K562 (cell line): Measurements from ENCODE around the gene HSPA1B. TPM values are rescaled to one million over a fixed set of nuclear protein-coding genes. Genes with fewer than 3 reads are reported as not detected.

Source experiments
- CTCF ChIP-seq, 3 experiments: IDR thresholded peaks in 2 of 3; conservative IDR thresholded peaks in 1 of 3; 2 replicates each; pipeline ENCODE4 v1.5.1; 2011 to 2012; ENCODE audit warnings: low read length in 3 of 3, mild to moderate bottlenecking in 3 of 3, control low read depth in 2 of 3, improper control_type of control experiment in 1 of 3, inconsistent platforms in 1 of 3, low read depth in 1 of 3, mixed read lengths in 1 of 3, moderate library complexity in 1 of 3; ENCODE audit not compliant: insufficient read depth in 2 of 3
- E4F1 ChIP-seq: fragments of 250-450 bp; sonication (Bioruptor Pico); IDR thresholded peaks from 2 replicates; pipeline ENCODE4 v1.5.0; 2021; ENCODE audit warnings: mild to moderate bottlenecking, borderline replicate concordance
- ETV1 ChIP-seq: fragments of 450-650 bp; conservative IDR thresholded peaks from 2 replicates; pipeline ENCODE4 v1.6.1; 2016; ENCODE audit warnings: missing genetic modification characterization, control low read depth, low read depth, missing compliant biosample characterization
- GABPA ChIP-seq: fragments of 200-800 bp; sonication (Bioruptor generic); conservative IDR thresholded peaks from 2 replicates; pipeline ENCODE4 v1.6.1; 2016; ENCODE audit warnings: low read depth, missing genetic modification characterization, missing compliant biosample characterization
- KDM5B ChIP-seq: fragments of 200-600 bp; sonication (generic); IDR thresholded peaks from 2 replicates; pipeline ENCODE4 v1.6.1; 2012; ENCODE audit warnings: low read depth, mild to moderate bottlenecking, moderate library complexity, low read length, control low read depth, inconsistent platforms; ENCODE audit not compliant: insufficient replicate concordance
- KHSRP ChIP-seq: fragments of 450-650 bp; IDR thresholded peaks from 2 replicates; pipeline ENCODE4 v1.6.1; 2017
- NELFE ChIP-seq: IDR thresholded peaks from 2 replicates; pipeline ENCODE4 v1.6.1; 2011; ENCODE audit warnings: mild to moderate bottlenecking; ENCODE audit not compliant: insufficient read depth, insufficient read length
- NR0B1 ChIP-seq: fragments of 450-650 bp; IDR thresholded peaks from one replicate; pipeline ENCODE4 v1.6.1; 2018; ENCODE audit warnings: mild to moderate bottlenecking, moderate library complexity; ENCODE audit not compliant: partially characterized antibody
- PHF21A ChIP-seq: fragments of 450-650 bp; IDR thresholded peaks from 2 replicates; pipeline ENCODE4 v1.6.1; 2017; ENCODE audit warnings: low read depth, borderline replicate concordance
- TCF3 ChIP-seq: sonication (generic); formaldehyde crosslinking; IDR thresholded peaks from 2 replicates; pipeline ENCODE4 v1.4.0; 2020; ENCODE audit warnings: mild to moderate bottlenecking, missing genetic modification reagents
- ZHX1 ChIP-seq: fragments of 150-350 bp; conservative IDR thresholded peaks from 2 replicates; pipeline ENCODE4 v1.6.1; 2014; ENCODE audit warnings: low read length
- ZNF280B ChIP-seq: fragments of 250-450 bp; sonication (Bioruptor Pico); IDR thresholded peaks from 2 replicates; pipeline ENCODE4 v1.5.1; 2021; ENCODE audit warnings: mild to moderate bottlenecking
- ZNF41 ChIP-seq: fragments of 250-450 bp; sonication (Bioruptor Pico); conservative IDR thresholded peaks from 2 replicates; pipeline ENCODE4 v1.4.0; 2020; ENCODE audit warnings: mild to moderate bottlenecking
- ZNF584 ChIP-seq: fragments of 200-800 bp; sonication (Bioruptor generic); IDR thresholded peaks from 2 replicates; pipeline ENCODE4 v1.6.1; 2016; ENCODE audit warnings: low read depth, mild to moderate bottlenecking, missing genetic modification characterization, missing compliant biosample characterization
- ZNF695 ChIP-seq: fragments of 450-650 bp; formaldehyde crosslinking; IDR thresholded peaks from 2 replicates; pipeline ENCODE4 v1.4.0; 2020; ENCODE audit warnings: mild to moderate bottlenecking, moderate library complexity
- ZNF696 ChIP-seq: fragments of 250-450 bp; sonication (Bioruptor Pico); conservative IDR thresholded peaks from 2 replicates; pipeline ENCODE4 v1.4.0; 2020; ENCODE audit warnings: mild to moderate bottlenecking, moderate library complexity
- polyA plus RNA-seq, 8 experiments: library from polyadenylated mRNA; depleted of rRNA in 4 of 8; stranded (reverse) in 5 of 8; unstranded in 3 of 8; fragments of >200 nt; fragmentation: Nextera tagmentation in 2 of 8; fragmentation: Illumina TruSeq in 1 of 8; extraction: Ambion mirVana in 2 of 8; extraction: Trizol in 1 of 8; gene quantifications; 2 replicates each; pipeline versions ENCODE4 v1.2.1 to v1.2.3, GENCODE V29; 2011 to 2014; ENCODE audit warnings: inconsistent platforms in 1 of 8, missing spikeins in 1 of 8
- total RNA-seq, 7 experiments: library from RNA; depleted of rRNA in 6 of 7; stranded (reverse); fragments of >200 nt in 6 of 7; fragmentation: Illumina TruSeq in 2 of 7; extraction: Trizol in 2 of 7; gene quantifications; 2 replicates each; pipeline versions ENCODE4 v1.2.1 to v1.2.3, GENCODE V29; 2011 to 2021; ENCODE audit warnings: low replicate concordance in 1 of 7

The HSPA1B gene
- total and polyA plus RNA-seq, 9 of the 15 experiments (the other 6 are each of a cell fraction or from before 2014, with no cell fraction given), result 0.27 to 227 (median 51.2) TPM

GRCh38 chr6:31831350-31832215 is 4.0 kb downstream of the HSPA1B start (continued):
- TF ChIP-seq ZHX1, result no peak
- no peak for TF ChIP-seq E4F1 (CRISPR knock-in tag)
- no peak for TF ChIP-seq ZNF695
- peak; percentile 55; the same call in 1 of the 2 replicates for TF ChIP-seq ETV1 (tag)
- no peak for TF ChIP-seq CTCF (IDR thresholded peaks at IDR 0.05 in 2 of 3, conservative IDR thresholded peaks at IDR 0.05 in 1 of 3; ENCODE audit: insufficient read depth in 2 of 3, low read depth in 1 of 3, low read length in 3 of 3)
- no peak for TF ChIP-seq NELFE
- no peak for TF ChIP-seq ZNF280B
- no peak for TF ChIP-seq ZNF41 (CRISPR knock-in tag)
- no peak for TF ChIP-seq TCF3 (CRISPR knock-in tag)
- TF ChIP-seq KHSRP, result no peak
- no peak for TF ChIP-seq PHF21A
- no peak for TF ChIP-seq GABPA (tag)
- TF ChIP-seq KDM5B, result peak; percentile 11
- no peak for TF ChIP-seq ZNF584 (CRISPR knock-in tag)
- TF ChIP-seq NR0B1, result no peak
- no peak for TF ChIP-seq ZNF696 (CRISPR knock-in tag)
